ENCODE measurements around the gene SHTN1. TPM values are rescaled to one million over a fixed set of nuclear protein-coding genes. Genes with fewer than 3 reads are reported as not detected.

SHTN1 gene
- total RNA-seq, 1 experiment from 2014 or later: 39.9 TPM

- no peaks in the 10 kb centered on the region for H3K36me3 ChIP-seq (ENCODE audit: insufficient read depth, low read length, poor library complexity, severe bottlenecking)
- no TSS peak for BruUV-seq (replicated peaks)
- H3K9me3 ChIP-seq (ENCODE audit: low read depth, low read length, poor library complexity, severe bottlenecking): no peaks in the 10 kb centered on the region
- DNase-seq (ENCODE audit: low spot score): no peak
- ChIA-PET CTCF (no interaction called here), POLR2A (ENCODE audit: low non-redundant PET) (no interaction called here)
- no peaks in the 10 kb centered on the region for H3K27me3 ChIP-seq (replicated peaks; ENCODE audit: insufficient read depth, low read depth, low read length, poor library complexity)
- peaks cover 41% of the 10 kb centered on the region for H3K4me1 ChIP-seq (ENCODE audit: insufficient read depth, low read length, poor library complexity, severe bottlenecking)
- no peak overlapping the region for H3K4me3 ChIP-seq (ENCODE audit: low read depth, low read length, poor library complexity, severe bottlenecking)
- intact Hi-C loops (cut with micrococcal nuclease; ENCODE audit: unreplicated experiment): no loop called here
- TF ChIP-seq EZH2 (IDR thresholded peaks at IDR 0.05; ENCODE audit: borderline replicate concordance, low read depth, low read length, poor library complexity, severe bottlenecking) (no peak), CTCF (conservative IDR thresholded peaks at IDR 0.05; ENCODE audit: low read depth, low read length) (no peak)
- no peak overlapping the region for H3K27ac ChIP-seq (ENCODE audit: low read depth, low read length, poor library complexity, severe bottlenecking)
These were observed 2.8 kb downstream of the SHTN1 start for GRCh38 chr10:117002206-117002605.

GRCh38 chr10:117001144-117001543 is 3.8 kb downstream of the SHTN1 start:
- POLR2A ChIA-PET (ENCODE audit: low non-redundant PET): no interaction called here
- intact Hi-C loops (cut with micrococcal nuclease; ENCODE audit: unreplicated experiment): no loop called here
- H3K27me3 ChIP-seq (replicated peaks; ENCODE audit: insufficient read depth, low read depth, low read length, poor library complexity): no peaks in the 10 kb centered on the region
- H3K27ac ChIP-seq (ENCODE audit: low read depth, low read length, poor library complexity, severe bottlenecking): no peak overlapping the region
- H3K9me3 ChIP-seq (ENCODE audit: low read depth, low read length, poor library complexity, severe bottlenecking): no peaks in the 10 kb centered on the region
- H3K4me3 ChIP-seq (ENCODE audit: low read depth, low read length, poor library complexity, severe bottlenecking): no peak overlapping the region
- TF ChIP-seq EZH2 (IDR thresholded peaks at IDR 0.05; ENCODE audit: borderline replicate concordance, low read depth, low read length, poor library complexity, severe bottlenecking): no peak
- no peak for TF ChIP-seq CTCF (conservative IDR thresholded peaks at IDR 0.05; ENCODE audit: low read depth, low read length)
- H3K4me1 ChIP-seq (ENCODE audit: insufficient read depth, low read length, poor library complexity, severe bottlenecking): peaks cover 39% of the 10 kb centered on the region
- CTCF ChIA-PET: no interaction called here
- no peak for DNase-seq (ENCODE audit: low spot score)
- no TSS peak for BruUV-seq (replicated peaks)
- no peaks in the 10 kb centered on the region for H3K36me3 ChIP-seq (ENCODE audit: insufficient read depth, low read length, poor library complexity, severe bottlenecking)

- DNase-seq (ENCODE audit: low spot score): no peak
- no peaks in the 10 kb centered on the region for H3K27me3 ChIP-seq (replicated peaks; ENCODE audit: insufficient read depth, low read depth, low read length, poor library complexity)
- ChIA-PET CTCF (no interaction called here), POLR2A (ENCODE audit: low non-redundant PET) (no interaction called here)
- H3K36me3 ChIP-seq (ENCODE audit: insufficient read depth, low read length, poor library complexity, severe bottlenecking): no peaks in the 10 kb centered on the region
- H3K4me3 ChIP-seq (ENCODE audit: low read depth, low read length, poor library complexity, severe bottlenecking): no peak overlapping the region
- no peak overlapping the region for H3K27ac ChIP-seq (ENCODE audit: low read depth, low read length, poor library complexity, severe bottlenecking)
- H3K4me1 ChIP-seq (ENCODE audit: insufficient read depth, low read length, poor library complexity, severe bottlenecking): peaks cover 38% of the 10 kb centered on the region
- H3K9me3 ChIP-seq (ENCODE audit: low read depth, low read length, poor library complexity, severe bottlenecking): no peaks in the 10 kb centered on the region
- intact Hi-C loops (cut with micrococcal nuclease; ENCODE audit: unreplicated experiment): no loop called here
- no TSS peak for BruUV-seq (replicated peaks)
- TF ChIP-seq CTCF (conservative IDR thresholded peaks at IDR 0.05; ENCODE audit: low read depth, low read length) (no peak), EZH2 (IDR thresholded peaks at IDR 0.05; ENCODE audit: borderline replicate concordance, low read depth, low read length, poor library complexity, severe bottlenecking) (no peak)
These were observed 4.4 kb downstream of the SHTN1 start for GRCh38 chr10:117000580-117000979.
